Neural progenitor cell (in vitro differentiated cells): Measurements from ENCODE around the gene B3GLCT. TPM values are rescaled to one million over a fixed set of nuclear protein-coding genes. Genes with fewer than 3 reads are reported as not detected.
A peak's percentile ranks its signal among the peaks of the same experiment; 100 is the strongest.

Experiments
- DNase-seq: peaks from one replicate; pipeline ENCODE4 v3.0.0-alpha.2; 2016; ENCODE audit warnings: low spot score
- H2AFZ ChIP-seq: fragments of 200-600 bp; sonication (generic); replicated peaks from 2 replicates; pipeline ENCODE4 v1.6.1; 2016; ENCODE audit warnings: antibody characterized with exemption
- H3F3A ChIP-seq: fragments of 200-600 bp; sonication (generic); 2 replicates; pipeline ENCODE4 v1.6.1; 2016; ENCODE audit warnings: antibody characterized with exemption, low read depth
- H3K27ac ChIP-seq: fragments of 200-600 bp; sonication (generic); 2 replicates; pipeline ENCODE4 v1.5.1; 2016; ENCODE audit warnings: mild to moderate bottlenecking
- H3K27me3 ChIP-seq: fragments of 200-600 bp; sonication (generic); 2 replicates; pipeline ENCODE4 v1.6.1; 2016; ENCODE audit warnings: mild to moderate bottlenecking, moderate library complexity
- H3K36me3 ChIP-seq: fragments of 200-600 bp; sonication (generic); 2 replicates; pipeline ENCODE4 v1.5.1; 2016
- H3K4me1 ChIP-seq: fragments of 200-600 bp; sonication (generic); 2 replicates; pipeline ENCODE4 v1.6.1; 2016; ENCODE audit warnings: mixed run types
- H3K4me2 ChIP-seq: fragments of 200-600 bp; sonication (generic); 2 replicates; pipeline ENCODE4 v1.6.1; 2016
- H3K4me3 ChIP-seq: fragments of 200-600 bp; sonication (generic); 2 replicates; pipeline ENCODE4 v1.5.1; 2016
- H3K79me2 ChIP-seq: fragments of 200-600 bp; sonication (generic); 2 replicates; pipeline ENCODE4 v1.6.1; 2016; ENCODE audit warnings: low read depth
- H3K9ac ChIP-seq: fragments of 200-600 bp; sonication (generic); 2 replicates; pipeline ENCODE4 v1.6.1; 2016
- H3K9me3 ChIP-seq: fragments of 200-600 bp; sonication (generic); 2 replicates; pipeline ENCODE4 v1.5.1; 2016; ENCODE audit warnings: low read depth
- H4K20me1 ChIP-seq: fragments of 200-600 bp; sonication (generic); 2 replicates; pipeline ENCODE4 v1.6.1; 2016; ENCODE audit warnings: low read depth
- H3K27ac Mint-ChIP-seq: 3 replicates; pipeline ENCODE4 v1.8.0; 2021; ENCODE audit warnings: mixed read lengths
- H3K27me3 Mint-ChIP-seq: 2 replicates; pipeline ENCODE4 v1.8.0; 2022; ENCODE audit warnings: low read depth, mild to moderate bottlenecking, inconsistent platforms, moderate library complexity, mixed read lengths; ENCODE audit not compliant: insufficient read depth
- H3K36me3 Mint-ChIP-seq: 3 replicates; pipeline ENCODE4 v1.8.0; 2021; ENCODE audit warnings: mixed read lengths
- H3K4me1 Mint-ChIP-seq: 3 replicates; pipeline ENCODE4 v1.8.0; 2021; ENCODE audit warnings: mixed read lengths
- H3K4me3 Mint-ChIP-seq: 3 replicates; pipeline ENCODE4 v1.8.0; 2021; ENCODE audit warnings: mild to moderate bottlenecking, moderate library complexity, mixed read lengths
- H3K9me3 Mint-ChIP-seq: 3 replicates; pipeline ENCODE4 v1.8.0; 2020; ENCODE audit warnings: mixed read lengths
- CTCF ChIP-seq: fragments of 200-600 bp; sonication (generic); IDR thresholded peaks from 2 replicates; pipeline ENCODE4 v1.5.1; 2017; ENCODE audit warnings: antibody characterized with exemption, mild to moderate bottlenecking
- EZH2 ChIP-seq: fragments of 200-600 bp; sonication (generic); IDR thresholded peaks from 2 replicates; pipeline ENCODE4 v1.6.1; 2017; ENCODE audit warnings: antibody characterized with exemption, mild to moderate bottlenecking, moderate library complexity
- EZH2phosphoT487 ChIP-seq: fragments of 200-600 bp; sonication (generic); IDR thresholded peaks from 2 replicates; pipeline ENCODE4 v1.6.1; 2017; ENCODE audit warnings: antibody characterized with exemption
- total RNA-seq: library from RNA; depleted of rRNA; stranded (reverse); fragments of >200 nt; gene quantifications from 2 replicates; pipeline ENCODE4 v1.2.3, GENCODE V29; 2015; ENCODE audit warnings: low replicate concordance

Gene B3GLCT
- 11.0 and 16.9 TPM in 2 replicates for total RNA-seq

- H3K4me3 ChIP-seq, result peak within 1 kb of the TSS; percentile 81
- H3K36me3 Mint-ChIP-seq, result no peaks in the 10 kb centered on the region
- peaks cover 6% of the 10 kb centered on the region for H3K4me1 Mint-ChIP-seq
- peak within 1 kb of the TSS; percentile 91 for H3K27ac Mint-ChIP-seq
- H3K9me3 Mint-ChIP-seq, result peaks cover 2% of the 10 kb centered on the region
- no peaks in the 10 kb centered on the region for H3K36me3 ChIP-seq
- peaks cover 5% of the 10 kb centered on the region for H3K27me3 ChIP-seq
- H3K27me3 Mint-ChIP-seq, result no peaks in the 10 kb centered on the region
- peak within 1 kb of the TSS; percentile 50 for H3K9ac ChIP-seq
- peak; percentile 92 for DNase-seq
- H3K79me2 ChIP-seq, result peaks cover 11% of the 10 kb centered on the region
- H3K4me3 Mint-ChIP-seq, result peak within 1 kb of the TSS; percentile 89
- peak within 1 kb of the TSS; percentile 93 for H2AFZ ChIP-seq
- peak; percentile 75 for TF ChIP-seq CTCF
- TF ChIP-seq EZH2, result peak; percentile 27
- TF ChIP-seq EZH2phosphoT487, result no peak
- peak within 1 kb of the TSS; percentile 92 for H3K27ac ChIP-seq
- H4K20me1 ChIP-seq, result no peaks in the 10 kb centered on the region
- no peaks in the 10 kb centered on the region for H3K9me3 ChIP-seq
- peaks cover 18% of the 10 kb centered on the region for H3K4me1 ChIP-seq
- H3F3A ChIP-seq, result peaks cover 12% of the 10 kb centered on the region
- H3K4me2 ChIP-seq, result peak within 1 kb of the TSS; percentile 89
These were observed at the start of gene B3GLCT for GRCh38 chr13:31199849-31200636. TSS of gene B3GLCT (plus strand) at chr13:31199975. CDS start at chr13:31200085, 110 bp downstream.

GRCh38 chr13:31150315-31150985, 49.3 kb upstream of the B3GLCT start:
- TF ChIP-seq EZH2phosphoT487 (no peak), CTCF (no peak), EZH2 (no peak)
- Histone ChIP-seq H3K79me2 (peaks cover 3% of the 10 kb centered on the region), H3K9me3 (no peaks in the 10 kb centered on the region), H3K4me2 (no peak overlapping the region), H3K27me3 (no peaks in the 10 kb centered on the region), H3K27ac (no peak overlapping the region), H3K4me3 (no peak overlapping the region), H2AFZ (no peak overlapping the region), H4K20me1 (no peaks in the 10 kb centered on the region), H3F3A (no peaks in the 10 kb centered on the region), H3K36me3 (peaks cover 55% of the 10 kb centered on the region), H3K4me1 (no peaks in the 10 kb centered on the region), H3K9ac (no peak overlapping the region)
- Mint-ChIP-seq H3K27me3 (no peaks in the 10 kb centered on the region), H3K36me3 (peaks cover 44% of the 10 kb centered on the region), H3K4me3 (no peak overlapping the region), H3K4me1 (no peaks in the 10 kb centered on the region), H3K9me3 (no peaks in the 10 kb centered on the region), H3K27ac (no peak overlapping the region)
- no peak for DNase-seq

GRCh38 chr13:31151837-31152236, 47.9 kb upstream of the B3GLCT start:
- no peak overlapping the region for H3K4me2 ChIP-seq
- H3K9ac ChIP-seq, result no peak overlapping the region
- H3K36me3 Mint-ChIP-seq, result peaks cover 39% of the 10 kb centered on the region
- no peak overlapping the region for H3K4me3 ChIP-seq
- H3K27me3 Mint-ChIP-seq, result no peaks in the 10 kb centered on the region
- H3K4me1 ChIP-seq, result no peaks in the 10 kb centered on the region
- H3K27ac Mint-ChIP-seq, result no peak overlapping the region
- no peak overlapping the region for H2AFZ ChIP-seq
- no peak for DNase-seq
- H3K9me3 Mint-ChIP-seq, result no peaks in the 10 kb centered on the region
- no peaks in the 10 kb centered on the region for H3K9me3 ChIP-seq
- H3K4me3 Mint-ChIP-seq, result no peak overlapping the region
- H3K4me1 Mint-ChIP-seq, result no peaks in the 10 kb centered on the region
- H3K27me3 ChIP-seq, result no peaks in the 10 kb centered on the region
- H3K27ac ChIP-seq, result no peak overlapping the region
- H4K20me1 ChIP-seq, result no peaks in the 10 kb centered on the region
- peaks cover 10% of the 10 kb centered on the region for H3K79me2 ChIP-seq
- H3F3A ChIP-seq, result no peaks in the 10 kb centered on the region
- TF ChIP-seq CTCF (no peak), EZH2phosphoT487 (no peak), EZH2 (no peak)
- H3K36me3 ChIP-seq, result peaks cover 53% of the 10 kb centered on the region
